Vagina (tissue), 2 donors: ENCODE data around the gene CELA2B. TPM values are rescaled to one million over a fixed set of nuclear protein-coding genes. Genes with fewer than 3 reads are reported as not detected.
"Not testable (repeated sequence)": the region's sequence is repeated elsewhere in the genome, so short reads cannot be mapped to it uniquely, and the experiment has no call there.

Experiments used
- DNase-seq, 2 donors: peaks; one replicate each; pipeline ENCODE4 v3.0.0-alpha.2; 2017; ENCODE audit errors: extremely low spot score in 2 of 2
- H3K27ac ChIP-seq: fragments of 200-600 bp; sonication (generic); one replicate; pipeline ENCODE4 v1.5.1; 2019
- H3K27me3 ChIP-seq: fragments of 200-600 bp; sonication (generic); one replicate; pipeline ENCODE4 v1.5.1; 2019
- H3K36me3 ChIP-seq, 2 donors: fragments of 200-600 bp; sonication (generic); one replicate each; pipeline ENCODE4 v1.5.1; 2017 to 2019
- H3K4me1 ChIP-seq: fragments of 200-600 bp; sonication (generic); one replicate; pipeline ENCODE4 v1.5.1; 2019
- H3K4me3 ChIP-seq, 2 donors: fragments of 200-600 bp; sonication (generic); 1 replicate in 1 of 2; 2 replicates in 1 of 2; pipeline ENCODE4 v1.5.1; 2016 to 2019
- H3K9me3 ChIP-seq: fragments of 200-600 bp; sonication (generic); one replicate; pipeline ENCODE4 v1.5.1; 2019
- POLR2A ChIP-seq, 2 donors: fragments of 450-650 bp; IDR thresholded peaks; one replicate each; pipeline ENCODE4 v1.6.1; 2017; ENCODE audit warnings: antibody characterized with exemption in 2 of 2, mild to moderate bottlenecking in 2 of 2, moderate library complexity in 2 of 2
- POLR2AphosphoS5 ChIP-seq, 2 donors: sonication (generic); formaldehyde crosslinking; IDR thresholded peaks; one replicate each; pipeline ENCODE4 v1.9.0; 2017; ENCODE audit warnings: antibody characterized with exemption in 2 of 2, mild to moderate bottlenecking in 2 of 2, low read depth in 1 of 2; ENCODE audit not compliant: insufficient read depth in 1 of 2
- intact Hi-C: fragments of 100-400 bp; cut with DNase I; formaldehyde crosslinking; loops from one replicate; pipeline ENCODE4 v1.15.1; 2023
- total RNA-seq: library from RNA; depleted of rRNA; stranded (reverse); fragments of >200 nt; gene quantifications from one replicate; pipeline ENCODE4 v1.2.3, GENCODE V29; 2016
- TF ChIP-seq, protein P1 (sequence below), 3 experiments: fragments of 450-650 bp in 2 of 3; fragments of 200-600 bp in 1 of 3; sonication (generic) in 1 of 3; IDR thresholded peaks; one replicate each; pipeline ENCODE4 v1.5.1; 2017 to 2019; ENCODE audit warnings: antibody characterized with exemption in 3 of 3, mild to moderate bottlenecking in 2 of 3, moderate library complexity in 2 of 3

Gene CELA2B
- not detected for total RNA-seq

- TF ChIP-seq POLR2AphosphoS5 (IDR thresholded peaks at IDR 0.05; ENCODE audit: insufficient read depth in 1 of 2, low read depth in 1 of 2) (no peak), POLR2A (IDR thresholded peaks at IDR 0.05) (no peak)
- TF ChIP-seq, protein P1, sequence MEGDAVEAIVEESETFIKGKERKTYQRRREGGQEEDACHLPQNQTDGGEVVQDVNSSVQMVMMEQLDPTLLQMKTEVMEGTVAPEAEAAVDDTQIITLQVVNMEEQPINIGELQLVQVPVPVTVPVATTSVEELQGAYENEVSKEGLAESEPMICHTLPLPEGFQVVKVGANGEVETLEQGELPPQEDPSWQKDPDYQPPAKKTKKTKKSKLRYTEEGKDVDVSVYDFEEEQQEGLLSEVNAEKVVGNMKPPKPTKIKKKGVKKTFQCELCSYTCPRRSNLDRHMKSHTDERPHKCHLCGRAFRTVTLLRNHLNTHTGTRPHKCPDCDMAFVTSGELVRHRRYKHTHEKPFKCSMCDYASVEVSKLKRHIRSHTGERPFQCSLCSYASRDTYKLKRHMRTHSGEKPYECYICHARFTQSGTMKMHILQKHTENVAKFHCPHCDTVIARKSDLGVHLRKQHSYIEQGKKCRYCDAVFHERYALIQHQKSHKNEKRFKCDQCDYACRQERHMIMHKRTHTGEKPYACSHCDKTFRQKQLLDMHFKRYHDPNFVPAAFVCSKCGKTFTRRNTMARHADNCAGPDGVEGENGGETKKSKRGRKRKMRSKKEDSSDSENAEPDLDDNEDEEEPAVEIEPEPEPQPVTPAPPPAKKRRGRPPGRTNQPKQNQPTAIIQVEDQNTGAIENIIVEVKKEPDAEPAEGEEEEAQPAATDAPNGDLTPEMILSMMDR (IDR thresholded peaks at IDR 0.05), result no peak
- Histone ChIP-seq H3K36me3 (no peaks in the 10 kb centered on the region), H3K4me3 (no peak within 1 kb of the TSS), H3K4me1 (no peaks in the 10 kb centered on the region), H3K9me3 (no peaks in the 10 kb centered on the region), H3K27ac (no peak within 1 kb of the TSS), H3K27me3 (no peaks in the 10 kb centered on the region)
- DNase-seq, result no peak
- intact Hi-C loops, result no loop called here
Observed at GRCh38 chr1:15475752-15476314, at the start of gene CELA2B. Gene CELA2B (plus strand): TSS chr1:15476104. CDS start chr1:15476126, 22 bp downstream.

GRCh38 chr1:15426492-15427279, 49.2 kb upstream of the CELA2B start:
- intact Hi-C loops, result no loop called here
- Histone ChIP-seq H3K9me3 (no peaks in the 10 kb centered on the region), H3K36me3 (peaks cover 0 to 4% of the 10 kb centered on the region in 2 donors), H3K4me3 (peak overlapping the region in 1 of 2 donors; percentile 10), H3K4me1 (peaks cover 23% of the 10 kb centered on the region), H3K27me3 (no peaks in the 10 kb centered on the region), H3K27ac (peak overlapping the region; percentile 50)
- TF ChIP-seq, protein P1 (IDR thresholded peaks at IDR 0.05), result peak in 2 of 3 experiments; percentile 20 to 57
- TF ChIP-seq POLR2A (IDR thresholded peaks at IDR 0.05) (no peak), POLR2AphosphoS5 (IDR thresholded peaks at IDR 0.05; ENCODE audit: insufficient read depth in 1 of 2, low read depth in 1 of 2) (peak in 1 of 2 donors; percentile 54)
- no peak for DNase-seq

DNA sequence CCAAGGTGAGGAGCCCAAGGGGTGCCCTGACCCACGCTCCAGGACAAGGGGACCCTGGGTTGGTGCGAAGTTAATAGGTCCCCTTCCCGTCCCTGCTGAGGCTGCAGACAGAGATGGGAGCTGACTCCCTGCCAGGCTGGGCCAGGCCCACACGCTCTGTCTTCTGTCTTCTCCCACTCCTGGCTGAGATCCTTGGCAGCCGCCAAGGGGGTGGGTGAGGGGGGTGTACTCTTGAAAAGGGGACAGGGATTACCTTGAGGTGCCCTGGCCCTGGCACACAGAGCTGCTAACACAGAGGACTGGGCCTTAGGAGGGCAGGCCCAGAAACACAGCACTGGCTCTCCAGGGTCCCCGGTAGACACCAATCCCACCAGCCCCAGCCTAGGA, 48.6 kb upstream of the CELA2B start:
- peak overlapping the region; percentile 50 for H3K27ac ChIP-seq
- intact Hi-C loops, result no loop called here

DNA sequence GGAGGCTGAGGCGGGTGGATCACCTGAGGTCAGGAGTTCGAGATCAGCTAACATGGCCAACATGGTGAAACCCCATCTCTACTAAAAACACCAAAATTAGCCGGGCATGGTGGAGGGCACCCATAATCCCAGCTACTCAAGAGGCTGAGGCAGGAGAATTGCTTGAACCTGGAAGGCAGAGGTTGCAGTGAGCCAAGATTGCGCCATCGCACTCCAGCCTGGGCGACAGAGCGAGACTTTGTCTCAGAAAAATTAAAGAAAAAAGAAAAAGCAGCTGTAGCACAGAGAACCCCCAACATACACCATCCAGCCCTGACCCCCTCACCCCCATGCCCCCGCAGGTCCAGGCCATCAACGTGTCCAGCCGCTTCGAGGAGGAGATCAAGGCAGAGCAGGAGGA, 47.7 kb upstream of the CELA2B start:
- not testable (repeated sequence) for H3K4me3 ChIP-seq, H3K9me3 ChIP-seq, DNase-seq, H3K27me3 ChIP-seq, H3K27ac ChIP-seq, H3K36me3 ChIP-seq
- intact Hi-C loops, result loop anchor here (2.0 kb wide), 1 partner anchor 103 kb away; no protein-coding TSS in a partner anchor
- H3K4me1 ChIP-seq, result peaks cover 23% of the 10 kb centered on the region

More for the DNA sequence above, 48.6 kb upstream of the CELA2B start:
- Histone ChIP-seq H3K4me3 (peak overlapping the region in 1 of 2 donors; percentile 10), H3K27me3 (no peaks in the 10 kb centered on the region), H3K36me3 (peaks cover 0 to 4% of the 10 kb centered on the region in 2 donors), H3K4me1 (peaks cover 23% of the 10 kb centered on the region), H3K9me3 (no peaks in the 10 kb centered on the region)
- peak in 1 of 2 donors; percentile 9 for TF ChIP-seq POLR2AphosphoS5 (IDR thresholded peaks at IDR 0.05; ENCODE audit: insufficient read depth in 1 of 2, low read depth in 1 of 2)
- TF ChIP-seq, protein P1 (IDR thresholded peaks at IDR 0.05), result no peak
- no peak for DNase-seq

DNA sequence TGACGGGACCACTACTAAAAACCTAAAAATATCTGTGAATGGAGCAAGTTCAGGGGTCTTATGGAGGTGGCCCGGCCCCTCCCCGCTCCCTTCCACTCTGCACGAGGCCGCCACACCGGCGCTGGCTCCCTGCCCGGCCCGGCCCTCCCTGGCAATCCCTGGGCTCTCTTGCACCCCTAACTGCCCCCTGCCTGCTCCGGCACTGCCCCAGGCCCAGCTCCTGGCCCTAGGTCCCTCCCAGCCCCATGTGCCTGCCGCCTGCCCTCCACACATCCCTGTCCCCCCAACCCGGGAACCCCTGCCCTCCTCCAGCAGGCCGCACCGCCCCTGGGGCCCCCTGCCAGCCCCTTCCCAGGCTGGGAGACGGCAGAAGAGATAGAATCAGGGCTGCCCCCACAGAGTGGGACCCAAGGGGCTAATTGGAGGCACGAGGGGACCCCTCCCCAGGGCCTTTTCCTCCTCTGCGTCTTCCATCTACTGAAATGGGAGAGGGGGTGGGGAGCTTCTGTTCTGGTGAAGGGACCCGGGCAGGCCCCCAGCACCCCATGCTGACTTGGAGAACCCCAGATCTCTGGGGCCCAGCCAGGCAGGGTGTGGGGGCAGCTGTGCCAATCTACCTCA, 47.0 kb upstream of the CELA2B start:
- intact Hi-C loops, result loop anchor here (2.0 kb wide), 1 partner anchor 104 kb away; no protein-coding TSS in a partner anchor
- Histone ChIP-seq H3K27ac (no peak overlapping the region), H3K27me3 (no peaks in the 10 kb centered on the region), H3K4me1 (peaks cover 23% of the 10 kb centered on the region), H3K9me3 (no peaks in the 10 kb centered on the region), H3K36me3 (peaks cover 0 to 4% of the 10 kb centered on the region in 2 donors), H3K4me3 (no peak overlapping the region)
- DNase-seq, result no peak
- TF ChIP-seq POLR2A (IDR thresholded peaks at IDR 0.05), result no peak
- TF ChIP-seq, protein P1 (IDR thresholded peaks at IDR 0.05), result no peak
- no peak for TF ChIP-seq POLR2AphosphoS5 (IDR thresholded peaks at IDR 0.05; ENCODE audit: insufficient read depth in 1 of 2, low read depth in 1 of 2)
